ENCODE results near the gene PDE5A.
"Not testable (repeated sequence)": the region's sequence is repeated elsewhere in the genome, so short reads cannot be mapped to it uniquely, and the experiment has no call there.

PDE5A gene

DNA sequence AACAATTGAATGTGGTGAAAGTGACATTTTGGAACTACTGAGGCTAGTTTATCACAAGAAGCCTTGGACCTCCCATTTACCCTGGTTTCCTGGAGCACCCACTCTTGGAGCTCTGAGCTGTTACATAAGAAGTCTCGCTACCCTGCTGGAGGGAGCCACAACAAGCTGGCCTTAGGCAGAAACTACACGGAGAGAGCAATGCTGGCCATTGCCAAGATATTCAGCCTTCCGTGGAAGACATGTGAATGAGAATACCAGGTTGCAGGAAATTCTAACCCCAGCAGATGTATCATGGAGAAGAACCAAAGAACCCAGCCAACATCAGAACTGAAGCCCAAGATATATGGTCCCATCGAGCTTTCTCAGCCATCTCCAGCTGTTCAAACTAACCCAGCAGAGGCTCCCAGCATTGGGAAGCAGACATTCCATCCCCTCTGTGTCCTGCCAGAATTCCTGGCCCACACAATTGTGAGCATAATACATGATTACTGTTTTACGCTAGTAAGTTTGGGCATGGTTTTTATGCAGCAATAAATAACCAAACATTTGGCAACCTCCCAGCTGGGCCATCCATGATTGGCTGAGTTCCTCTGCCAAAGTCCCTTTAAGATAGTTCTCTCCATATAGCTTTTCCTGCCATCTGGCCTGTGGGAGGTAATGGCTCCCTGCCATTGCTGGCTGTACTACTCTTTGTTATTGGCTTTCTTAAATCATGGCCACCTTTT, 17.9 kb upstream of the PDE5A start:
- DNase-seq (ENCODE audit: low read depth), result peak; percentile 40

DNA sequence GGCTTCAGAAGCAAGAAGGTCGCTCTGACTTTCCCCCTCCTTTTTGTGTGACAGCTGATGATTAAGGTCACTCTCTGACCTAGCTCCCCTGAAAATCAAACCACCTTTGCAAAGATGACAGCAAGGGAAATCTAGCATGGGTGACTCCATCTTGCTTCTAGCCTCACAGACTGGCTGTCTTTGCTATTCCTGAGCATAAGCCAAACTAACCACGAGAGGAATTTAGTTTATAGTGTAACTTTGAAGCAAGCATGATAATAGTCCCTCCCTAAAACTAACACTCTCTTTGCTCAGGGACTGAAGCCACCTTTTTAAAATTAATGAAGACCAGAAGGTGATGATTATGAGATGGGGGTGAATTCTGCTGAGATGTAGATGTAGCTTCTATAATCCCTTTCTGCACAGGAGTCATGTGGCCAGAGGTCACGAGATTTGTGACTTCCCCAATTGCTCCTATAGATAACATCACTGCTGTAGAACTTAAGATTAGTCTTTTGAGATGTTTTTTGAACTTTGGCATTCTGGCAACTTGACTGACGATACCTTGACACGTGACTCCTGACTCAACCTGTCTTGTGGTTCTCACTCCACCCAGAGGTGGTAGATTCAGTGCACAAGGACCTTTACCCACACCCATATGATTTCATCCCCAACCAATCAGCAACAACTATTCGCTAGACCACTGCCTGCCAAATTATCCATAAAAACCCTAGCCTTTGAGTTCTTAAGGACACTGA, 14.9 kb upstream of the PDE5A start:
- no peak for DNase-seq (ENCODE audit: low read depth)

DNA sequence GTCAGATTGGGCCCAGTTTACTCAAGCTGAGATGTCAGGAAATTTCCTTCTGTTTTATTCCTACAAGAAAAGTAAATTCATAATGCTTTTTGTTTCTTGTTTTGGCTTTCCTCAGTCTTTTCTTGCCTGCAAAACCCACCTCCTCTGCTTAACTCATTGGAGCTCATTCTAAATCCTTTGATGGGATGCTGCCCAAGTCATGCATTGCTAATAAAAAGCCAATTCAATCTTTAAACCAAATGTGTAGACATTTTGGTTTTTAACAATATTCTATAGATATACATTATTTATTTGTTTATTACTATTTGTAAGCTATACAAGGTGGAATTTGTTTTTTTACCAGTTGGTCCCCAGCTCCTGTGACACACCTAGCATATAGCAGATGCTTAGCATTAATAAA, 13.2 kb upstream of the PDE5A start:
- no peak for DNase-seq (ENCODE audit: low read depth)

GRCh38 chr4:119638359-119638758, 9.8 kb upstream of the PDE5A start:
- DNase-seq (ENCODE audit: low read depth), result no peak

- DNase-seq (ENCODE audit: low read depth), result not testable (repeated sequence)
These were observed 8.2 kb upstream of the PDE5A start for GRCh38 chr4:119636851-119637250.

DNA sequence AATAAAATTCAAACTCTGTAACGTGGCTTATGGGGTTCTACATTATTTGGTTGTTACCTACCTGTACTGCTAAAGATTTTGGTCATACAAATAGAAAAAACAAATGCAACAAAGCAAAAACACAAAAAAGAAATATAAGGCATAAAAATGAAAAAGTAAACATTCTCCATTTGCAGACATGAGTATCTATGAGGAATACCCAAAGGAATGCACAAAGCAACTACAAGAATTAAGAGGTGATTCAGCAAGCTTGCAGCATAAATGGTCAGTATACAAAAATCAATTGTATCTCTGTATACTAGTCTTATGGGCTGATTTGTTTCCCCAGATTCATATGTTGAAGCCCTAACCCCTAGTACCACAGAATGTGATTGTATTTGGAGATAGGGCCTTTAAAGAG, 3.6 kb upstream of the PDE5A start:
- no peak for DNase-seq (ENCODE audit: low read depth)

DNA sequence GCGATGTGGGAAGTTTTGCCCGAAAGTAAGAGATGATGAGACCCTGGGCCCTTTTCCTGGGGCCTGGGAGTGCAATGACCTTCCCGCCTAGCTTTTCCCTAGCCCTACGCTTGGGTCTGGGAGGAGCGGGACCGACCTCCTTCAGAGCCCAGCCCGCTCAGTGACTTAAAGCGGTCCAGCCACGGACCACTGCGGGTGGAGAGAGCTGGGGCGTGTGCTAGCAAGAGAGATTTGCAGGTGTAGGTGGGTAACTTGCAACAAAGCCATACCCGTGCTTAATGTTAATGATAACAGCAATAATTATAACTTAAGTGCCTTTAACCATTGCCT, 503 bp upstream of the PDE5A start:
- DNase-seq (ENCODE audit: low read depth), result no peak

- peak; percentile 35 for DNase-seq (ENCODE audit: low read depth)
These were observed 1.0 kb downstream of the PDE5A start for GRCh38 chr4:119627267-119628255.

DNA sequence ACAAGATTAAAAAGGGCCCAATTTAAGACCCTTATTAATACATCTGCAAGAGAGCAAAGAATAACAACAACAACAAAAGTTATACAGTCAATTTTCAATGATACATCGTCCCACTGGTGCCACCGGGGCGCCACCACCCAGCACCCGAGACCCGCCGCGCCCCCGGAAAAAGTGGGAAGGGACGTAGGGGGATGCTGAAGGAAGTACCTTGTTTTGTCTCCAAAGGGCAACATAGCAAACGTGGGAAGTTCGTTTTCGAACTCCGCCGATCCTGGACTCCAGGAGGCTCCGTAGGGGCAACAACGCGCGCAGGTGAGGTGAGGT, 1.7 kb downstream of the PDE5A start:
- DNase-seq (ENCODE audit: low read depth), result no peak

GRCh38 chr4:119626420-119626819, 2.2 kb downstream of the PDE5A start:
- no peak for DNase-seq (ENCODE audit: low read depth)

GRCh38 chr4:119625761-119626160, 2.8 kb downstream of the PDE5A start:
- no peak for DNase-seq (ENCODE audit: low read depth)

DNA sequence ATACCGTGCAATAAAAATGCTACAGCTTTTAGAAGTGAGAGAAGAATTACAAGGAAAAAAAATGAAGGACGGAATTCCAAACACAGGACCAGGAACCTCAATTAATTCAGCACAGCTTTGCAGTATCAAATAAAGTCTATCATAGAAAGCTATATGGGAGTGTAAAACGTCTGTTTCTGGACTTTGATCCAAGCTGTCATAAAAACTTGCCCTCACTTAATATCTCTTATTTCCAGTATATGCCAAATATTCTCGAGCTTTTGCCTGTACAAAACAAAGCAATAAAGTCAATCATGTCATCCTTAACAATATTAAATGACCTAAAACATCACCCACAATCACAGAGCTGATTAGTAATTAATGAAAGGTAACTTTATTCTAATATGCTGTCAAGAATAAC, 4.2 kb downstream of the PDE5A start:
- no peak for DNase-seq (ENCODE audit: low read depth)

GRCh38 chr4:119623025-119623424, 5.6 kb downstream of the PDE5A start:
- no peak for DNase-seq (ENCODE audit: low read depth)

GRCh38 chr4:119615068-119615719, 13.4 kb downstream of the PDE5A start:
- DNase-seq (ENCODE audit: low read depth), result no peak

DNA sequence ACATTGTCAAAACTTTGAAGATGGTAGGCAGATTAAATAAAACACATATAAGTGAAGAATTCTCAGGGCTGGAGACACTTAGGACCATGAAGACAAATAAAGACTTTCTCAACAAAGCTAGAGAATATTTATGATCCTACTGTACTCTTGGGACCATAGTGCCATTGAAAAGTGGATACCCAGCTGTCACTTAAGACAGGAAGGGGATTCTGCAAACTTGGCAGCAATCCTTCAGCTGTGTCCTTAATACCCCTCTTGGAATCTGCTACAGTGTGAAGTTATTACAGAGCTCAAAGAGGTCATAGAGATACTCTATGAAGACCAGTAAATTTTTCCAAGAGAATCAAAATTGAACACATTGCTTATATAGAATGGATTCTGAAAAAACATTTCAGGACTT, 24.3 kb downstream of the PDE5A start:
- no peak for DNase-seq (ENCODE audit: low read depth)

DNA sequence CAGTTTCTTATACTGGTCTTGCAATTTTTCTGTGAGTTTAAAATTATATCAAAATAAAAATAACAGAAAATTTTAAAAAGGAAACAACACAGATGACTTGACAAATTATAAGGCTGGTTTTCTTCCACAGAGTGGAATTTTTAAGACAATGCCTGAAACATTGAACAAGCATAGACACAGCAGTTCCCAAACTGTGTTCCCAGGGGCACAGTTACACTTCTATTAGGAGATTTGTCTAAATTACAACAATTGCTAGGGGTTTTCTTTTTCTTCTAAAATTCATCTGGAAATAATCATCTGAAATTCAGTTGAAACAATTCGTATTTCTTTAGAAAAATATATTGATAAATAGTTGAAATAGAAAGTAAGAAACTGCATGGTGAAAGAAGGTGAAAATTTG, 26.2 kb downstream of the PDE5A start:
- no peak for DNase-seq (ENCODE audit: low read depth)

- DNase-seq (ENCODE audit: low read depth), result no peak
These were observed 30.1 kb downstream of the PDE5A start for GRCh38 chr4:119598521-119598920.

DNA sequence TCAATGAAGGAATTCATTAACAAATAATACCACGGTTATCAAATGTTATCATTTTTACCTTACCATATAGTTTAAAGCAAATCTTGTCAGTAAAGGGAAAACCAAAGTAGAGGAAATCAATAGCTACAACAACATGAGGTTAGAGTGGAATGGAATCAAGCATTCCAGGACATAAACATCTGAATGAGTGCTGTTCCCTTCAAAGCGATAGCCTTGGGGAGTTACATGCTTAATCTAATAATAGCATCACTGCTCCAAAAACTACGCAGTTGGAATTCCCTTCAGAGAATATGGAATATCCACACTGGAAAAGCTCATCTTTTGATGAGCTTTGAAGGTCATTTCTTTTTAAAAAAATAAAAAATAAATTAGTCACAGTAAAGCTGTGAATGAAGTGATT, 31.2 kb downstream of the PDE5A start:
- no peak for DNase-seq (ENCODE audit: low read depth)

GRCh38 chr4:119593698-119594097, 34.9 kb downstream of the PDE5A start:
- DNase-seq (ENCODE audit: low read depth), result no peak

DNA sequence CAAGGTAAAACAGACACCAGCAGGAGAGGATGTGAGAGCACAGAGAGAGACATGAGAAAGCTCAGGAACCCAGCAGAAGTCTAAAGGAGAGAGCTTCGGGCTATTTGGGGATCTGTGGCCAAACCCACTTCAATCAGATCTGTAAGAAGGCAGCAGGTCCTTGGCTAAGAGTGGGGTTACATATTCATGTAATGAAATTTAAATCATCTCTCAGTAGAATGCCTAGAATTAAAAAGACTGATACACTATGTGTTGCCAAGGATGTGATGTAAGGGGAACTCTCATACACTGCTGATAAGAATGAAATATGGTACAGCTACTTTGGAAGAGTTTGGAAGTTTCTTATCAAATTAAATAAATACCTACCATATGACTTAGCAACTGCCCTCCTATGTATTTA, 35.8 kb downstream of the PDE5A start:
- no peak for DNase-seq (ENCODE audit: low read depth)

DNA sequence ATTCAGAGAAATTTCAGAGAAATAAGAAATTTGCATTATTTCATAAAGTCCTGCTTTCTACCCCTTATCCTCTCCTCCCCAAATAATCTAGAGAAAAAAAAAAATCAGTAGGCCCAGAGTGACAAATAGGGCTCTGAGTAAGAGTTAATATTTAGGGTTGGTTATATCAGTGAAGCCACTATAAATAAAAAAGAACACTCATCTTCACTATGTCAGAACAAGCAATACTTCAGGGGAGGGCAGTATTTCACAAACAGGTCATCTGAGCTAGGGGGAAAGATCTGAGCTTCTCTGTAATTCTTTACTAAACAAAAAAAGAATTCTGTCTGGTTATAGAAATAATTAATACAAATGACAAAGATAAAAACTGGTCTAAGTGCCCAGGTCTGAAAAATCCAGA, 39.4 kb downstream of the PDE5A start:
- DNase-seq (ENCODE audit: low read depth), result no peak

DNA sequence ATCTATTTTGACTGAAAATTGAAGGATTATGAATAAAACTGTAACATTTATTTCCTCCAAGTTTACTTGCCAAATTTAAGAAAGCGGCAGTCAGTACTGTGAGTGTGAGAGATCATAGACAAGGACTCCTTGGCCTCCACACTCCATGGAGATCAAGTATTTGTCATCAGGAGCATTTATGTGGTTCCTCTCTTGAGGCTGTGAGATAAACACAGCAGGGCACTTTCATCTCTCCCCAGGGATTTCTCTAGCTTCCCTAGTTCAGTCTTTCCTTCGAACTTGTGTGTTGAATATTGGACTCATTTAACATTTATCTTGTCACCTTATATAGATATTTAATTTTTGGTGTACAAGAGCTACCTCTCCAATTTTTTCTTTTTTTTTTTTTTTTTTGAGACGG, 40.8 kb downstream of the PDE5A start:
- DNase-seq (ENCODE audit: low read depth), result no peak
